ENCODE measurements around the gene APOL6.
A peak's percentile ranks its signal among the peaks of the same experiment; 100 is the strongest.

APOL6 gene

DNA sequence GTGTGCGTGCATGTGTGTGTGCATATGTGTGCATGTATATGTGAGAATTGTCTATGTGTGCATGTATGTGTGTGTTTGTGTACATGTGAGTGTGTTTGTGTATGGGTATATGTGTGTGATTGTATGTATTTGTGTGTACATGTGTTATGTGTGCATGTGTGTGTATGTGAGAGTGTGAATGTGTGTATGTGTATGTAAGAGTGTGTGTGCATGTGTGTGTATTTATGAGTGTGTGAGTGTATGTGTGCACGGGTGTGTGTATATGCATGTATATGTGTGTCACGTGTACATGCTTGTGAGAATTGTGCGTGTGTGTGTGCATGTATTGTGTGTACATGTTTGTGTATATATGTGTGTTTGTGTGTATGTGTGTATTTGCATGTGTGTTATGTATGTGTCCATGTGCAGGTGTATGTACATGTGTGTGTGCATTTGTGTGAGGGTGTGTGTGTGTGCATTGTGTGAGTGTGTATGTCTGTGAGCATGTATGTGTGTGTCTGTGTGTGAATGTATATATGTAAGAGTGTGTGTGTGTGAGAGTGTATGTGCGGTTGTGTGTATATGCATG is 47.1 kb upstream of the APOL6 start:
- H3K79me1 ChIP-seq (replicated peaks; ENCODE audit: low read length, poor library complexity, severe bottlenecking): no peaks in the 10 kb centered on the region

DNA sequence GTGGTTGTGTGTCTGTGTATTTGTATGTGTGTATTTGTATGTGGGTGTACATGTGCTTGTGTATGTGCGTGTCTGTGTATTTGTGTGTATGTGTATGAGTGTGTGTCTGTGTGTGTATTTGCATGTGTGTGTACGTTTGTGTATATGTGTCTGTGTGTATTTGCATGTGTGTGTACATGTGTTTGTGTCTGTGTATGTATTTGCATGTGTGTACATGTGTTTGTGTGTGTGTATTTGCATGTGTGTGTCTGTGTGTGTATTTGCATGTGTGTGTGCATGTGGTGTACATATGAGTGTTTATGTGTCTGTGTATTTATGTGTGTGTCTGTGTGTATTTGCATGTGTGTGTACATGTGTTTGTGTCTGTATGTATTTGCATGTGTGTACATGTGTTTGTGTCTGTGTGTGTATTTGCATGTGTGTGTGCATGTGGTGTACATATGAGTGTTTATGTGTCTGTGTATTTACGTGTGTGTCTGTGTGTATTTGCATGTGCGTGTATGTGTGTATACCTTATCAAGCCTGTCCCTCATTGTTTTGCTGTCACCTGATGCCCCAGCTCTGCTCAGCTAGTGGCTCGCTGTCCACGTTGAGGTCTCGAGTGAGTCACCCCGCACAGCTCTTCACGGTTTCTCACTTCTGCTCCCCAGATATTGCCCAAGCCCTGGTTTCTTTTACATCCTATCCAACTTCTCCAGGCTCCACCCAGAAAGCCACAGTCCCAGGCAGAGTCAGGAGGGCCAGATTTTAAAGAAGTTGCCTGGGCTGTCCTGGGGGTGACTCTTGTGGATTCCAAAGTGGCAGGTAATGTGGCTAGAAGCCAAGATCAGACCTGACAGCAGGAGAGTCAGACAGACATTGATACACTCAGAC is 46.3 kb upstream of the APOL6 start:
- H3K9ac ChIP-seq (ENCODE audit: low read length): no peak overlapping the region
- no peak overlapping the region for H4K8ac ChIP-seq (ENCODE audit: low read length)
- H3K4me2 ChIP-seq (ENCODE audit: low read length, poor library complexity, severe bottlenecking): no peak overlapping the region
- no peak overlapping the region for H3K27ac ChIP-seq (ENCODE audit: low read length, poor library complexity, severe bottlenecking)
- H3K4me3 ChIP-seq (ENCODE audit: insufficient read depth in 1 of 2, low read depth in 1 of 2, low read length in 2 of 2): no peak overlapping the region
- H3K18ac ChIP-seq (ENCODE audit: low read depth in 1 of 2, low read length in 2 of 2): no peak overlapping the region
- H3K36me3 ChIP-seq (ENCODE audit: control insufficient read depth in 1 of 2, insufficient read depth in 2 of 2, low read depth in 1 of 2, low read length in 2 of 2): no peaks in the 10 kb centered on the region
- H4K91ac ChIP-seq (ENCODE audit: low read length): no peak overlapping the region
- H3K9me3 ChIP-seq (ENCODE audit: control insufficient read depth, low read length): no peaks in the 10 kb centered on the region
- 88% methylated on average over 8 of the region's 9 CpGs for WGBS
- H3K14ac ChIP-seq (ENCODE audit: low read length in 2 of 2): peak overlapping the region in 1 of 2 experiments; percentile 76
- H2BK120ac ChIP-seq (ENCODE audit: low read depth, low read length): no peak overlapping the region
- H3K4ac ChIP-seq (ENCODE audit: low read depth in 1 of 2, low read length in 2 of 2): no peak overlapping the region
- DNase-seq: peak; percentile 80
- H2BK5ac ChIP-seq (ENCODE audit: low read depth, low read length, poor library complexity, severe bottlenecking): no peak overlapping the region
- H3K79me1 ChIP-seq (replicated peaks; ENCODE audit: low read length, poor library complexity, severe bottlenecking): no peaks in the 10 kb centered on the region
- no peak overlapping the region for H2AK5ac ChIP-seq (ENCODE audit: low read length, severe bottlenecking)
- H2AFZ ChIP-seq (ENCODE audit: low read depth, low read length): no peak overlapping the region
- H3K27me3 ChIP-seq (ENCODE audit: control insufficient read depth in 1 of 2, insufficient read depth in 1 of 2, low read length in 2 of 2): peaks cover 6 to 21% of the 10 kb centered on the region in 2 experiments
- peak overlapping the region in 1 of 2 experiments; percentile 11 for H2BK12ac ChIP-seq (ENCODE audit: low read length in 2 of 2)
- H2BK15ac ChIP-seq (ENCODE audit: low read depth, poor library complexity, severe bottlenecking): no peak overlapping the region
- H3K4me1 ChIP-seq (ENCODE audit: control insufficient read depth, insufficient read depth, low read depth, low read length): peaks cover 4% of the 10 kb centered on the region
- no peak overlapping the region for H3K23ac ChIP-seq (ENCODE audit: low read length in 2 of 2)

More for the DNA sequence above, 47.1 kb upstream of the APOL6 start:
- Histone ChIP-seq H2AK5ac (ENCODE audit: low read length, severe bottlenecking) (no peak overlapping the region), H4K8ac (ENCODE audit: low read length) (no peak overlapping the region), H3K36me3 (ENCODE audit: control insufficient read depth in 1 of 2, insufficient read depth in 2 of 2, low read depth in 1 of 2, low read length in 2 of 2) (no peaks in the 10 kb centered on the region), H2AFZ (ENCODE audit: low read depth, low read length) (no peak overlapping the region), H3K4ac (ENCODE audit: low read depth in 1 of 2, low read length in 2 of 2) (no peak overlapping the region), H3K23ac (ENCODE audit: low read length in 2 of 2) (no peak overlapping the region), H3K27ac (ENCODE audit: low read length, poor library complexity, severe bottlenecking) (no peak overlapping the region), H3K4me1 (ENCODE audit: control insufficient read depth, insufficient read depth, low read depth, low read length) (peaks cover 4% of the 10 kb centered on the region), H3K9ac (ENCODE audit: low read length) (no peak overlapping the region), H3K4me3 (ENCODE audit: insufficient read depth in 1 of 2, low read depth in 1 of 2, low read length in 2 of 2) (no peak overlapping the region), H2BK12ac (ENCODE audit: low read length in 2 of 2) (no peak overlapping the region), H3K14ac (ENCODE audit: low read length in 2 of 2) (peak overlapping the region in 1 of 2 experiments; percentile 76), H3K27me3 (ENCODE audit: control insufficient read depth in 1 of 2, insufficient read depth in 1 of 2, low read length in 2 of 2) (peaks cover 1 to 12% of the 10 kb centered on the region in 2 experiments), H4K91ac (ENCODE audit: low read length) (no peak overlapping the region), H2BK120ac (ENCODE audit: low read depth, low read length) (no peak overlapping the region), H2BK5ac (ENCODE audit: low read depth, low read length, poor library complexity, severe bottlenecking) (no peak overlapping the region), H3K18ac (ENCODE audit: low read depth in 1 of 2, low read length in 2 of 2) (no peak overlapping the region), H3K9me3 (ENCODE audit: control insufficient read depth, low read length) (no peaks in the 10 kb centered on the region), H3K4me2 (ENCODE audit: low read length, poor library complexity, severe bottlenecking) (no peak overlapping the region), H2BK15ac (ENCODE audit: low read depth, poor library complexity, severe bottlenecking) (no peak overlapping the region)
- no peak for DNase-seq
- 96% methylated on average over 5 of the region's 5 CpGs for WGBS

DNA sequence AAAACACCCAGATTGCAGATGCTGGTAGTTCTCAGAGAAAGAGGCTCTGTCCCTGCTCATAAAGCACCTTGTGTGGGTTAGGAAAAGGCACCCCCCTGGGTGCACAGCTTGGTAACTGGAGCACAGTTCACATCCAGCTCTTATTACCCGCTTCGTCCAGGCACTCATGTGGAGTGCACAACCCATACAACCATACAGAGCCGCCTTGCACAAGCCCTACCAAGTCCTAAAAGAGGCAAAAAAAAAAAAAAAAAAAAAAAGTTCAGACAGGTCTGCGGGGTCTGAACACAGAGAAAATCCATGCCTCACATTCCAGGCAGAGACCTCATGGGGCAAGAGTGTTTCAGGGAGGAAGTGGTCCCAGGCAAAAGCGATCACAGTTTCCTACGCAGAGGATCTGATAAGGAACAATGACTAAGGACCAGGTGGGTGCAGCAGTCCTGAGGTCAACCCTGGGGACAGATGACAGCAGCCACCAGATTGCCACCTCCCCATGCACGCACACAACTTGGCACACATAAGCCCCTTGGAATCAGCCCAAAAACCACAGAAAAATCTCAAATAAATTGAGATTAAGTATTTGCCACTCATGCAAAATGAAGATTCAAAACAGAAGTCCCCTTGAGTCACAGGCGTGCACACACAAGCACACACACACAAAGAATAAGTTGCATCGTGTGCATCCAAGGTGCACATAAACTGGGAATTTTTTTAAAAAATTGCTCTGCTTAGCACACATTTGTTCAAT is 43.5 kb upstream of the APOL6 start:
- Histone ChIP-seq H3K23ac (ENCODE audit: low read length in 2 of 2) (no peak overlapping the region), H3K18ac (ENCODE audit: low read depth in 1 of 2, low read length in 2 of 2) (no peak overlapping the region), H4K8ac (ENCODE audit: low read length) (no peak overlapping the region), H3K27ac (ENCODE audit: low read length, poor library complexity, severe bottlenecking) (no peak overlapping the region), H3K27me3 (ENCODE audit: control insufficient read depth in 1 of 2, insufficient read depth in 1 of 2, low read length in 2 of 2) (peaks cover 32 to 44% of the 10 kb centered on the region in 2 experiments), H2BK15ac (ENCODE audit: low read depth, poor library complexity, severe bottlenecking) (no peak overlapping the region), H3K9me3 (ENCODE audit: control insufficient read depth, low read length) (no peaks in the 10 kb centered on the region), H3K4me3 (ENCODE audit: insufficient read depth in 1 of 2, low read depth in 1 of 2, low read length in 2 of 2) (no peak overlapping the region), H2BK120ac (ENCODE audit: low read depth, low read length) (no peak overlapping the region), H2BK5ac (ENCODE audit: low read depth, low read length, poor library complexity, severe bottlenecking) (no peak overlapping the region), H4K91ac (ENCODE audit: low read length) (no peak overlapping the region), H3K36me3 (ENCODE audit: control insufficient read depth in 1 of 2, insufficient read depth in 2 of 2, low read depth in 1 of 2, low read length in 2 of 2) (no peaks in the 10 kb centered on the region), H3K4ac (ENCODE audit: low read depth in 1 of 2, low read length in 2 of 2) (no peak overlapping the region), H3K79me1 (replicated peaks; ENCODE audit: low read length, poor library complexity, severe bottlenecking) (no peaks in the 10 kb centered on the region), H2AFZ (ENCODE audit: low read depth, low read length) (no peak overlapping the region), H3K9ac (ENCODE audit: low read length) (no peak overlapping the region), H2AK5ac (ENCODE audit: low read length, severe bottlenecking) (no peak overlapping the region), H3K14ac (ENCODE audit: low read length in 2 of 2) (no peak overlapping the region), H2BK12ac (ENCODE audit: low read length in 2 of 2) (no peak overlapping the region), H3K4me2 (ENCODE audit: low read length, poor library complexity, severe bottlenecking) (no peak overlapping the region), H3K4me1 (ENCODE audit: control insufficient read depth, insufficient read depth, low read depth, low read length) (peaks cover 4% of the 10 kb centered on the region)
- no peak for DNase-seq
- 49% methylated on average over 6 of the region's 9 CpGs for WGBS

DNA sequence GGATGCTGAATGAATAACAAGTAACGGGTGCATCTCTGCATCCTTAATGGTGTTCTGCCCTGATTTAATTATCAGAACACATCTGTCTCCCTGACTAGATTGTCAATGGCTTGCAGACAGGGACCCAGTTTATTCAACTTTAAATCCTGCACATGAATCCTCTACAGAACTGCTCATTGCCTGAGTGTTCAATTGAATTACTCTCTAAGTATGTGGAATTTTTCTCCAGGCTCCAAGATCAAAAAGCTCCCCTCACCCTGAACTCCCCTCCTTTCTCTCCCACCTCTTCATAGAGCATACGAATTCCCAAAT is 42.9 kb upstream of the APOL6 start:
- Histone ChIP-seq H2BK120ac (ENCODE audit: low read depth, low read length) (no peak overlapping the region), H3K4me1 (ENCODE audit: control insufficient read depth, insufficient read depth, low read depth, low read length) (peaks cover 4% of the 10 kb centered on the region), H2BK5ac (ENCODE audit: low read depth, low read length, poor library complexity, severe bottlenecking) (no peak overlapping the region), H3K9ac (ENCODE audit: low read length) (no peak overlapping the region), H3K27me3 (ENCODE audit: control insufficient read depth in 1 of 2, insufficient read depth in 1 of 2, low read length in 2 of 2) (peaks cover 38 to 50% of the 10 kb centered on the region in 2 experiments), H3K79me1 (replicated peaks; ENCODE audit: low read length, poor library complexity, severe bottlenecking) (no peaks in the 10 kb centered on the region), H3K23ac (ENCODE audit: low read length in 2 of 2) (no peak overlapping the region), H3K18ac (ENCODE audit: low read depth in 1 of 2, low read length in 2 of 2) (no peak overlapping the region), H4K8ac (ENCODE audit: low read length) (no peak overlapping the region), H2AFZ (ENCODE audit: low read depth, low read length) (no peak overlapping the region), H2BK15ac (ENCODE audit: low read depth, poor library complexity, severe bottlenecking) (no peak overlapping the region), H3K9me3 (ENCODE audit: control insufficient read depth, low read length) (no peaks in the 10 kb centered on the region), H4K91ac (ENCODE audit: low read length) (no peak overlapping the region), H3K27ac (ENCODE audit: low read length, poor library complexity, severe bottlenecking) (no peak overlapping the region), H3K14ac (ENCODE audit: low read length in 2 of 2) (peak overlapping the region in 1 of 2 experiments; percentile 61), H3K4ac (ENCODE audit: low read depth in 1 of 2, low read length in 2 of 2) (no peak overlapping the region), H2BK12ac (ENCODE audit: low read length in 2 of 2) (no peak overlapping the region), H3K4me3 (ENCODE audit: insufficient read depth in 1 of 2, low read depth in 1 of 2, low read length in 2 of 2) (no peak overlapping the region), H3K36me3 (ENCODE audit: control insufficient read depth in 1 of 2, insufficient read depth in 2 of 2, low read depth in 1 of 2, low read length in 2 of 2) (no peaks in the 10 kb centered on the region), H2AK5ac (ENCODE audit: low read length, severe bottlenecking) (no peak overlapping the region), H3K4me2 (ENCODE audit: low read length, poor library complexity, severe bottlenecking) (no peak overlapping the region)
- DNase-seq: no peak
- WGBS: 97% methylated on average over 2 of the region's 2 CpGs
